Testis (tissue), 2 donors: ENCODE data around the gene SULT1B1.

ENCODE experiments used
- POLR2A ChIP-seq: fragments of 450-650 bp; IDR thresholded peaks from one replicate; pipeline ENCODE4 v1.6.1; 2017; ENCODE audit warnings: antibody characterized with exemption, mild to moderate bottlenecking, moderate library complexity
- TF ChIP-seq, protein P1 (sequence below), 3 experiments: fragments of 450-650 bp in 2 of 3; fragments of 200-600 bp in 1 of 3; sonication (generic) in 1 of 3; IDR thresholded peaks; one replicate each; pipeline ENCODE4 v1.5.1; 2016 to 2019; ENCODE audit warnings: antibody characterized with exemption in 3 of 3, mild to moderate bottlenecking in 2 of 3, moderate library complexity in 1 of 3

DNA sequence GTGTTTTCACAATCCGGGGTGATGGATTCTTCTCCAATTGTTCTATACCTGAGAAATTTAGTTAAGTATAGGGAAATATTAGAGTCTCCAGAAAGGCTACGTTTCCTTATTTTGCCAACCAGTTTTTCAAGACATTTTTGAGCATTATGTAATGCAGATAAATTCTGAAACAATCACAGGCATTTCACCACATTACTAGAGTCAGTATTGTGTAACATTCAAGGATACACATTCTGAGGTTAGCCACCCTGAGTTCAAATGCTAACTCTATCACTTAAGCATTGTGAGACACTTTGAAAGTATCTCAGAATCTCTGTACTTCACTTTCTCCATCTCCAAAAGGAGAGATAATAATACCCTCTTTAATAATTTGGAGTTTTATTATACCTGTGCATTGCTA is 10.6 kb downstream of the SULT1B1 start:
- TF ChIP-seq, protein P1, sequence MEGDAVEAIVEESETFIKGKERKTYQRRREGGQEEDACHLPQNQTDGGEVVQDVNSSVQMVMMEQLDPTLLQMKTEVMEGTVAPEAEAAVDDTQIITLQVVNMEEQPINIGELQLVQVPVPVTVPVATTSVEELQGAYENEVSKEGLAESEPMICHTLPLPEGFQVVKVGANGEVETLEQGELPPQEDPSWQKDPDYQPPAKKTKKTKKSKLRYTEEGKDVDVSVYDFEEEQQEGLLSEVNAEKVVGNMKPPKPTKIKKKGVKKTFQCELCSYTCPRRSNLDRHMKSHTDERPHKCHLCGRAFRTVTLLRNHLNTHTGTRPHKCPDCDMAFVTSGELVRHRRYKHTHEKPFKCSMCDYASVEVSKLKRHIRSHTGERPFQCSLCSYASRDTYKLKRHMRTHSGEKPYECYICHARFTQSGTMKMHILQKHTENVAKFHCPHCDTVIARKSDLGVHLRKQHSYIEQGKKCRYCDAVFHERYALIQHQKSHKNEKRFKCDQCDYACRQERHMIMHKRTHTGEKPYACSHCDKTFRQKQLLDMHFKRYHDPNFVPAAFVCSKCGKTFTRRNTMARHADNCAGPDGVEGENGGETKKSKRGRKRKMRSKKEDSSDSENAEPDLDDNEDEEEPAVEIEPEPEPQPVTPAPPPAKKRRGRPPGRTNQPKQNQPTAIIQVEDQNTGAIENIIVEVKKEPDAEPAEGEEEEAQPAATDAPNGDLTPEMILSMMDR (IDR thresholded peaks at IDR 0.05) = no peak
- no peak for TF ChIP-seq POLR2A
